Keratinocyte (primary cell): ENCODE data around the gene SAMD10. TPM values are rescaled to one million over a fixed set of nuclear protein-coding genes. Genes with fewer than 3 reads are reported as not detected.
"Not testable (repeated sequence)": the region's sequence is repeated elsewhere in the genome, so short reads cannot be mapped to it uniquely, and the experiment has no call there.

ENCODE experiments used
- DNase-seq: peaks from one replicate; pipeline ENCODE4 v3.0.0-alpha.2; 2011; ENCODE audit warnings: low read depth, missing footprints, low spot score
- FAIRE-seq: peaks from 2 replicates; lab custom pipeline; 2011; peaks lifted over from hg19 to GRCh38; lab: Jason Lieb, UNC
- H2AFZ ChIP-seq: 2 replicates; pipeline ENCODE4 v1.6.0; 2012; ENCODE audit warnings: low read length, control low read depth, inconsistent platforms; ENCODE audit not compliant: control insufficient read depth
- H3K27ac ChIP-seq: 2 replicates; pipeline ENCODE4 v1.5.1; 2011; ENCODE audit warnings: low read length; ENCODE audit not compliant: control insufficient read depth, insufficient read depth
- H3K27me3 ChIP-seq: 3 replicates; pipeline ENCODE4 v1.6.0; 2011; ENCODE audit warnings: low read length; ENCODE audit not compliant: control insufficient read depth, insufficient read depth; ENCODE audit errors: extremely low read depth
- H3K36me3 ChIP-seq, 2 experiments: 2 replicates in 1 of 2; 3 replicates in 1 of 2; pipeline ENCODE4 v1.5.1; 2011; ENCODE audit warnings: low read length in 2 of 2, mild to moderate bottlenecking in 1 of 2; ENCODE audit not compliant: control insufficient read depth in 2 of 2, insufficient read depth in 2 of 2; ENCODE audit errors: extremely low read depth in 1 of 2
- H3K4me1 ChIP-seq: 3 replicates; pipeline ENCODE4 v1.5.1; 2011; ENCODE audit warnings: low read length; ENCODE audit not compliant: control insufficient read depth, insufficient read depth; ENCODE audit errors: extremely low read depth
- H3K4me2 ChIP-seq: 3 replicates; pipeline ENCODE4 v1.6.0; 2011; ENCODE audit warnings: low read depth, low read length; ENCODE audit not compliant: control insufficient read depth, insufficient read depth; ENCODE audit errors: extremely low read depth
- H3K4me3 ChIP-seq, 3 experiments: fragments of 200-600 bp in 1 of 3; sonication (generic) in 1 of 3; 2 replicates in 2 of 3; 3 replicates in 1 of 3; pipeline ENCODE4 v1.5.1; 2011 to 2016; ENCODE audit warnings: low read length in 3 of 3, mild to moderate bottlenecking in 3 of 3, control low read depth in 2 of 3, inconsistent platforms in 1 of 3, low read depth in 1 of 3, mixed read lengths in 1 of 3, mixed run types in 1 of 3, moderate library complexity in 1 of 3; ENCODE audit not compliant: control insufficient read depth in 2 of 3, insufficient read depth in 2 of 3; ENCODE audit errors: extremely low read depth in 1 of 3
- H3K79me2 ChIP-seq: 2 replicates; pipeline ENCODE4 v1.6.0; 2012; ENCODE audit warnings: low read length; ENCODE audit not compliant: control insufficient read depth, insufficient read depth
- H3K9ac ChIP-seq: 3 replicates; pipeline ENCODE4 v1.6.0; 2011; ENCODE audit warnings: low read length; ENCODE audit not compliant: control insufficient read depth, insufficient read depth; ENCODE audit errors: extremely low read depth
- H3K9me1 ChIP-seq: 3 replicates; pipeline ENCODE4 v1.6.0; 2011; ENCODE audit warnings: low read length; ENCODE audit not compliant: control insufficient read depth, insufficient read depth; ENCODE audit errors: extremely low read depth
- H3K9me3 ChIP-seq: 2 replicates; pipeline ENCODE4 v1.5.1; 2012; ENCODE audit warnings: low read depth, low read length; ENCODE audit not compliant: control insufficient read depth
- H4K20me1 ChIP-seq: 3 replicates; pipeline ENCODE4 v1.6.0; 2011; ENCODE audit warnings: low read length; ENCODE audit not compliant: control insufficient read depth, insufficient read depth; ENCODE audit errors: extremely low read depth
- CTCF ChIP-seq, 3 experiments: IDR thresholded peaks in 1 of 3; conservative IDR thresholded peaks in 1 of 3; optimal IDR thresholded peaks in 1 of 3; 2 replicates in 2 of 3; 3 replicates in 1 of 3; pipeline versions ENCODE3 to v1.5.1; 2011; ENCODE audit warnings: low read length in 3 of 3, mild to moderate bottlenecking in 3 of 3, moderate library complexity in 2 of 3, control low read depth in 1 of 3, inconsistent platforms in 1 of 3; ENCODE audit not compliant: insufficient read depth in 2 of 3; ENCODE audit errors: extremely low read depth in 1 of 3
- EZH2 ChIP-seq: IDR thresholded peaks from one replicate; pipeline ENCODE4 v1.6.1; 2012; ENCODE audit warnings: inconsistent platforms, mild to moderate bottlenecking, low read length, moderate library complexity
- dilution Hi-C: fragments of 300-500 bp; cut with MboI; formaldehyde crosslinking; loops from one replicate; pipeline ENCODE4 v1.7.0; 2020; ENCODE audit warnings: low sequenced_read_pairs; ENCODE audit not compliant: extremely low pct_ligation_motif_present
- polyA plus RNA-seq, 5 experiments: library from polyadenylated mRNA; depleted of rRNA in 3 of 5; stranded (reverse) in 3 of 5; stranded (forward) in 1 of 5; unstranded in 1 of 5; fragments of >200 nt; gene quantifications; 1 replicate in 1 of 5; 2 replicates in 3 of 5; 3 replicates in 1 of 5; pipeline versions ENCODE4 v1.2.1 to v1.2.3, GENCODE V29; 2011 to 2012; ENCODE audit warnings: missing spikeins in 2 of 5, low read depth in 1 of 5, low replicate concordance in 1 of 5

SAMD10 gene
- polyA plus RNA-seq, 1 donor (not counting 4 experiments of a cell fraction or from before 2014, with no cell fraction given): 0.45 TPM

DNA sequence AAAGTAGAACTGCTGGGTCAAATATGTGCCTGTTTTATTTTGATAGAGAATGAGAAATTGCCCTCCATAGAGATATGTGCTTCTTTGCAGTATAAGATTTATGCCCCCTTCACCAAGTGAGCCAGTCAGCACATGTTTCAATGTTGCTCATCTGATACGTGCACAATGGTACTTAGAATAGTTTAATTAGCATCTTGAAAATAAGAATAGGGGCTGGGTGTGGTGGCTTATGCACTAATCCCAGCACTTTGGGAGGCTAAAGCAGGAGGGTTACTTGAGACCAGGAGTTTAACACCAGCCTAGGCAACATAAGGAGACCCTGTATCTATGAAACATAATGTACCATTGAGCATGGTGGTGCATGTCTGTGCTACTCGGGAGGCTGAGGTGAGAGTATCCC is 36.2 kb upstream of the SAMD10 start:
- H3K4me1 ChIP-seq: no peaks in the 10 kb centered on the region
- H3K9ac ChIP-seq: no peak overlapping the region
- no peaks in the 10 kb centered on the region for H4K20me1 ChIP-seq
- no peak overlapping the region for H2AFZ ChIP-seq
- no peak overlapping the region for H3K4me2 ChIP-seq
- H3K36me3 ChIP-seq: peaks cover 21 to 37% of the 10 kb centered on the region in 2 experiments
- dilution Hi-C loops: no loop called here
- TF ChIP-seq CTCF (optimal IDR thresholded peaks at IDR 0.05 in 1 of 3, IDR thresholded peaks at IDR 0.05 in 1 of 3, conservative IDR thresholded peaks at IDR 0.05 in 1 of 3; ENCODE audit: extremely low read depth in 1 of 3, insufficient read depth in 2 of 3, low read length in 3 of 3) (no peak), EZH2 (no peak)
- no peaks in the 10 kb centered on the region for H3K27me3 ChIP-seq
- H3K79me2 ChIP-seq: no peaks in the 10 kb centered on the region
- no peaks in the 10 kb centered on the region for H3K9me1 ChIP-seq
- FAIRE-seq (no peak), DNase-seq (no peak)
- H3K4me3 ChIP-seq: no peak overlapping the region
- H3K27ac ChIP-seq: no peak overlapping the region
- no peaks in the 10 kb centered on the region for H3K9me3 ChIP-seq

DNA sequence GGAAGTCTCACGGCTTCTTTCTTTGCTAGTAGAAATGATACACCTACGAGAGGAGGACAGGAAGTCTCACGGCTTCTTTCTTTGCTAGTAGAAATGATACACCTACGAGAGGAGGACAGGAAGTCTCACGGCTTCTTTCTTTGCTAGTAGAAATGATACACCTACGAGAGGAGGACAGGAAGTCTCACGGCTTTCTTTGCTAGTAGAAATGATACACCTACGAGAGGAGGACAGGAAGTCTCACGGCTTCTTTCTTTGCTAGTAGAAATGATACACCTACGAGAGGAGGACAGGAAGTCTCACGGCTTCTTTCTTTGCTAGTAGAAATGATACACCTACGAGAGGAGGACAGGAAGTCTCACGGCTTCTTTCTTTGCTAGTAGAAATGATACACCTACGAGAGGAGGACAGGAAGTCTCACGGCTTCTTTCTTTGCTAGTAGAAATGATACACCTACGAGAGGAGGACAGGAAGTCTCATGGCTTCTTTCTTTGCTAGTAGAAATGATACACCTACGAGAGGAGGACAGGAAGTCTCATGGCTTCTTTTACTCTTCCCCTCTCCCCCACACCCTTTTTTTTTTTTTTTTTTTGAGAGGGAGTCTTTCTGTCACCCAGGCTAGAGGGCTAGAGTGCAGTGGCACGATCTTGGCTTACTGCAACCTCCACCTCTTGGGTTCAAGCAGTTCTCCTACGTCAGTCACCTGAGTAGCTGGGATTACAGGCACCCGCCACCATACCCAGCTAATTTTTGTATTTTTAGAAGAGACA is 33.1 kb upstream of the SAMD10 start:
- peaks cover 18 to 39% of the 10 kb centered on the region in 2 experiments for H3K36me3 ChIP-seq
- H3K4me3 ChIP-seq, H3K9ac ChIP-seq, H3K9me1 ChIP-seq, FAIRE-seq, H4K20me1 ChIP-seq, H3K27me3 ChIP-seq, H3K27ac ChIP-seq, H3K4me2 ChIP-seq, H3K79me2 ChIP-seq, H3K4me1 ChIP-seq, H3K9me3 ChIP-seq, DNase-seq, dilution Hi-C loops, H2AFZ ChIP-seq: not testable (repeated sequence)
